Stimulated activated naive B cell treated with anti-CD40 and anti-IgM and Interleukin-4, amounts not matched to agents 10 μg/mL and 1 μg/mL and 100 μg/mL, for 72 hours (primary cell): ENCODE data around the gene FBN2.
"Not testable (repeated sequence)": the region's sequence is repeated elsewhere in the genome, so short reads cannot be mapped to it uniquely, and the experiment has no call there.

ENCODE experiments used
- ATAC-seq, 2 donors: fragments of 150-1000 bp; cut with Tn5 transposase; replicated peaks; 2 replicates each; pipeline ENCODE4 v1.10.0; 2021; ENCODE audit warnings: moderate library complexity in 1 of 2
- DNase-seq: peaks from one replicate; pipeline ENCODE4 v3.0.0; 2021
- H3K27ac Mint-ChIP-seq: one replicate; pipeline ENCODE4 v1.8.0; 2022; ENCODE audit warnings: mild to moderate bottlenecking, mixed read lengths
- H3K27me3 Mint-ChIP-seq, 2 donors: one replicate each; pipeline ENCODE4 v1.8.0; 2022; ENCODE audit warnings: mixed read lengths in 2 of 2
- H3K36me3 Mint-ChIP-seq, 2 donors: one replicate each; pipeline ENCODE4 v1.8.0; 2022; ENCODE audit warnings: mixed read lengths in 2 of 2, mild to moderate bottlenecking in 1 of 2
- H3K4me1 Mint-ChIP-seq, 2 donors: one replicate each; pipeline ENCODE4 v1.8.0; 2022; ENCODE audit warnings: mixed read lengths in 2 of 2, mild to moderate bottlenecking in 1 of 2
- H3K4me3 Mint-ChIP-seq, 2 donors: one replicate each; pipeline ENCODE4 v1.8.0; 2022; ENCODE audit warnings: mild to moderate bottlenecking in 2 of 2, mixed read lengths in 2 of 2, moderate library complexity in 1 of 2
- H3K9me3 Mint-ChIP-seq, 2 donors: one replicate each; pipeline ENCODE4 v1.8.0; 2022; ENCODE audit warnings: mixed read lengths in 2 of 2, mild to moderate bottlenecking in 1 of 2

The FBN2 gene

DNA sequence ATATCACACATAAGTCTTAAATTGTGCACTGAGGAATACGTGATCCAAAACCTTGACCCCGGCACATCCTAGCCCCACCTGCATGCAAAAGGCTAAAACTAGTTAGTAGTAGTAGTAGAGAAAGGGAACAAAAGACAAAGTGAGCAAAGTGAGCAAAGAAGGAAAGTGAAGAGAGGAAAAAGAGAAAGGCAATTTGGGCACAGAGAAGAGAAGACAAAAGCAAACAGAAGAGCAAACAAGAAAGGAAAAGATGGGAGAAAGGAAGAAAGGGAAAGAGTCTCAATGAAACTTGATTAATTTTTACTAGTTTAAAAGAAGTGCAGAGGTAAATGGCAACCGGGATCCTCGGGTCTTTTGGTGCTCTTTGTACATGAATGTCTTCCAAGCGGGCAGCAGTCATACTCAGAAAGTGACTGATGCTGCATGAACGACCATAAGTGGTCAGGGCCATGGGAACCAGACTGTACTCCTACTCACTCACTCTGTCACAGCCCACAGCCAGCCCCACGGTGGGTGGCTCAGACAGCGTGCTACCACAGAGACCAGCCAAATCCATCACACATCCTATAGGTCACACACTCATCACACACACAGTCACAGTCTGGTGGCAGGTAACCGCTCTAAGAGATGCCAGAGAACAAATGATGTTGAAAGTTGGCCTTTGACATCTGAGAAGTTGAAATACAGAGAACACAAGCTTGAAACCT, 203.9 kb downstream of the FBN2 start:
- no peaks in the 10 kb centered on the region for H3K4me1 Mint-ChIP-seq

DNA sequence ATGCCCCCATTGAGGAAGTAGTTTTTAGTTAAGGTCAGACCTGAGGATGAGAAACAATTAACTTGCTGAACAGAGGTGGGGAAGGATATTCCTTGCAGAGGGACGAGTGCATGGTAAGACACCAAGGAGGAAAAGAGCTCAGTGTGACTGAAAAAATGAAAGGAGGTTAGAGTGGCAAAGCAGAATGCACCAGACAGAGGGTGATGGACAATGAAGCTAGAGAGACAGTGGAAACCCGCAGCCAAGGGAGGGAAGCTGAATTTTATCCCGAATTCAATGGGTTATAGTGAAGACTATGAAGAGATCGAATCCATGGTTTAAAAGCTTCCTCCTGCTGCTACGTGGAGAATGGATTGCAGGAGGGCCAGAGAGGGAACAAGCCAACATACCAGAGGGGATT, 206.8 kb downstream of the FBN2 start:
- no peak for DNase-seq
- Mint-ChIP-seq H3K36me3 (no peaks in the 10 kb centered on the region), H3K9me3 (peaks cover 0 to 7% of the 10 kb centered on the region in 2 donors), H3K27me3 (no peaks in the 10 kb centered on the region), H3K4me1 (no peaks in the 10 kb centered on the region), H3K4me3 (no peak overlapping the region), H3K27ac (no peak overlapping the region)
- no peak for ATAC-seq

More for the DNA sequence above, 203.9 kb downstream of the FBN2 start:
- no peak overlapping the region for H3K4me3 Mint-ChIP-seq
- peaks cover 0 to 5% of the 10 kb centered on the region in 2 donors for H3K9me3 Mint-ChIP-seq
- no peak overlapping the region for H3K27ac Mint-ChIP-seq
- ATAC-seq (peak in 1 of 2 donors; percentile 20), DNase-seq (no peak)
- H3K27me3 Mint-ChIP-seq = no peaks in the 10 kb centered on the region
- H3K36me3 Mint-ChIP-seq = no peaks in the 10 kb centered on the region

DNA sequence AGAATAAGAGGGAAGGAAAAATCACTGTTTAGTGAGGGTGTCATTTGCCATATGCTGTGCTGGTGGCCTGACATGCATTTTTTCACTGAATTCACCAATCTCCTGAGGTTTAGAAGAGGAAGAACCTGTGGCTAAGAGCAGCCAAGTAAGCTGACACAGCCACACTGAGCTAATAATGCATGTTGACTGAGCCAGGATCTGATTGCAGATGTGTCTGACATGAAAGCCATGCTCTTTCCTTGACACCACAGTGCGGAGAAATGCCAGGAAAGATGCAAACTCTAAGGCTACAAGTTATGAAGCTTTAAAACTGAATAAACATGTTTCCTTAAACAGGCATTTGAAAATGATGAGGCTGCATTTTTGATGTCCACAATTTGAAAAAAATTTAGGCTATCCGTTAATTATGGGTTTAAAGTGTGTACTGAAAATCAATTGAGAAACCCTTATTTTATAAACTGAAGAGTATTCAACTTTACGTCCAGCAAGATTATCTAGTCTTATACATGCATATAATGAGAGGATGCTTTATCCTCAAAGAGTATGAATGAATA, 208.6 kb downstream of the FBN2 start:
- no peak for ATAC-seq
- Mint-ChIP-seq H3K4me1 (no peaks in the 10 kb centered on the region), H3K27ac (no peak overlapping the region), H3K4me3 (no peak overlapping the region), H3K36me3 (no peaks in the 10 kb centered on the region), H3K9me3 (peaks cover 0 to 10% of the 10 kb centered on the region in 2 donors), H3K27me3 (no peaks in the 10 kb centered on the region)
- DNase-seq = no peak

DNA sequence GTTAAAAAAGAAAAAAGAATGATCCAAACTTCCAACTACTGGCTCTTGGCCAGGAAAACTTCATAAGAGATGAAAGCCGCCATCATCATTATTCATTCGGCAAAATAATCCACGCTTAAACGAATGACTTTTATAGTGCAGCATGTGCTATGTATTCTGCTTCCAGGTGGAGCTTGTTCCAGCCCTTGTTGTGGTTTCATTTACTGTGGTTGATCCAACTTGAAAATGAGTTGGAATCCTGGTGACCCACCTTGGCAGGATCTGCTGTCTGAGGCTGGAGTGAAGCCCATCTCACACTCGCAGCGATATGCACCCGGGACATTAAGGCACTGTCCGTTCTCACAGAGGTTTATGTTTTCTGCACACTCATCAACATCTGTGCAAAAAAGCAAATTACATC, 209.6 kb downstream of the FBN2 start:
- no peak for ATAC-seq
- Mint-ChIP-seq H3K27me3 (no peaks in the 10 kb centered on the region), H3K4me3 (no peak overlapping the region), H3K9me3 (peaks cover 7 to 8% of the 10 kb centered on the region in 2 donors), H3K4me1 (no peaks in the 10 kb centered on the region), H3K36me3 (no peaks in the 10 kb centered on the region), H3K27ac (no peak overlapping the region)
- DNase-seq = no peak

DNA sequence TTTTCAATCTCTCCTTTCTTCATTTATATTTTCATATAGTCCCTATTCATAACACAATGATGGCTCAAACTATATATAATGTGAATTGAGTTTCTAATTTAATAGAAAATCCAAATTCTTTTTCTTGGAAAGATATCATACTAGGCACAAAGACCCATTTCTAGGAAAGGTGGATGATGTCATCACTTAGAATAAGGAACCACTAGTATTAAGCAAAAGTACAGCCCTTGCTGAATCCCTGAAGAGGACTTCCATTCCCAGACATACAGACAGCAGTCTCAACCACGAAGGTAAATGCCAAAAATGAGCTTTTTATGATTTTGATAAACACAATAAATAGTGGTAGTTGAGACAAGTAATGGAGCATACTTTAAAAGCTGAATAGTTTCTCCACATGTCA, 210.0 kb downstream of the FBN2 start:
- no peak for DNase-seq
- no peak for ATAC-seq
- Mint-ChIP-seq H3K36me3 (no peaks in the 10 kb centered on the region), H3K27me3 (no peaks in the 10 kb centered on the region), H3K9me3 (peaks cover 7 to 8% of the 10 kb centered on the region in 2 donors), H3K27ac (no peak overlapping the region), H3K4me3 (no peak overlapping the region), H3K4me1 (no peaks in the 10 kb centered on the region)

DNA sequence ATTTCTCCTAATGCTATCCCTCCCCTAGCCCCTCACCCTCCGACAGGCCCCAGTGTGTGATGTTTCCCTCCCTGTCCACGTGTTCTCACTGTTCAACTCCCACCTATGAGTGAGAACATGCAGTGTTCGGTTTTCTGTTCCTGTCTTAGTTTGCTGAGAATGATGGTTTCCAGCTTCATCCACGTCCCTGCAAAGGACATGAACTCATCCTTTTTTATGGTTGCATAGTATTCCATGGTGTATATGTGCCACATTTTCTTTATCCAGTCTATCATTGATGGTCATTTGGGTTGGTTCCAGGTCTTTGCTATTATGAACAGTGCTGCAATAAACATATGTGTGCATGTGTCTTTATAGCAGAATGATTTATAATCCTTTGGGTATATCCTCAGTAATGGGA, 216.6 kb downstream of the FBN2 start:
- H3K27ac Mint-ChIP-seq, H3K27me3 Mint-ChIP-seq, H3K36me3 Mint-ChIP-seq, DNase-seq, H3K4me3 Mint-ChIP-seq, ATAC-seq, H3K4me1 Mint-ChIP-seq, H3K9me3 Mint-ChIP-seq: not testable (repeated sequence)

DNA sequence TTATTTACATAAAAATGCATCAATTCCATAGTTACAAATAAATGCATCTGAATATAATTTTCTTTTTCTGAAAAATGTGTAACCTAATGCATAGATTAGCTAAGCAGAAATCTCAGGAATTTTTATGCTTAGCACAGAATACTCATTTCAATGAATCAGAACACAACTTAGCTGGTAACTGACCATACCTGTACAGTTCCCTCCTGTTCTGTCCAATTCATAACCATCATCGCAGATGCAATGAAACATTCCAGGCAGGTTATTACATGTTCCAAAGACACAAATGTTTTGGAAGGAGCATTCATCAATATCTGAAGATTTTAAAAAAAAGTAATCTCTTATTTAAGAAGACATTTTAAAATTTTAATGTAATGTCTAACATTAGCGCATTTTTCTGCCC, 219.4 kb downstream of the FBN2 start:
- no peak overlapping the region for H3K27ac Mint-ChIP-seq
- no peak for DNase-seq
- H3K4me1 Mint-ChIP-seq = no peaks in the 10 kb centered on the region
- H3K27me3 Mint-ChIP-seq = no peaks in the 10 kb centered on the region
- no peak overlapping the region for H3K4me3 Mint-ChIP-seq
- peaks cover 2 to 4% of the 10 kb centered on the region in 2 donors for H3K9me3 Mint-ChIP-seq
- no peak for ATAC-seq
- H3K36me3 Mint-ChIP-seq = no peaks in the 10 kb centered on the region

DNA sequence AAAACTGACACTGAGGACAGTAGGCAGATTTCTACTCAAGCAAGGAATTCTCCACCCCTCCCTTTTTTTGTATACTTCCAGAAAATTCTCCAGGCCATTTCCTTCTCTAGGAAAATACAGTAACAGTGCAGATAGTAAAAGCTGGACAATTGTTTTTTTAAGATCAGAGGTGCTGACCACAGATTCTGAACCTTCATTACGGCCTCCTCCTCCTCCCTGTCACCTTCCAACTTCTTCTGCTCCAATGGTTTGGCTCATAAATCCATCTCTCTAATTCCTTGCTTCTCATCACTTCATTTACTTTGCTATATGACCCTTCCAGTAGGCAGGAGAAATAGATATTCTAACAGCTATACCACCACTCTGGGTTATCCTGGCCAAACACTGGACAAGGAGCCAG, 220.6 kb downstream of the FBN2 start:
- no peak overlapping the region for H3K27ac Mint-ChIP-seq
- no peak overlapping the region for H3K4me3 Mint-ChIP-seq
- peaks cover 0 to 5% of the 10 kb centered on the region in 2 donors for H3K9me3 Mint-ChIP-seq
- H3K27me3 Mint-ChIP-seq = no peaks in the 10 kb centered on the region
- H3K4me1 Mint-ChIP-seq = no peaks in the 10 kb centered on the region
- no peak for ATAC-seq
- no peak for DNase-seq
- no peaks in the 10 kb centered on the region for H3K36me3 Mint-ChIP-seq

DNA sequence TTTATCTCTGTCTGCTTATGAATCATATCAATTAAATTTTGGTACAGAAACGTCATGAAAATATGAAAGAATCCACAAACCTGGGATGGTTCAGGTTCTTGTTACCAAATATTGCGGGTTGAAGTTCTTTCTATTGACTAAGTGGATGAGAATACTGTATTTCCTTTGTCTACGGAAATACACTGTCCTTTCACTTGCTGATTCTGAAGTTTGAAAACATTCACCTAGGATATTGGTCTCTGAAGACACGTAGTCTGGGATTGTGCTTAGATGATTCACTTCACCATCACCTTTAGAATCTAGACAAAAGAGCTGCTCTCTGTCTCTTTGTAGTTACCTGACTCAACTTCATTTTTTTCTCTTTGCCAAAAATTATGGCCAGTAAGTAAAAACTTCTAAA, 222.4 kb downstream of the FBN2 start:
- H3K27ac Mint-ChIP-seq = no peak overlapping the region
- no peak for ATAC-seq
- H3K4me3 Mint-ChIP-seq = no peak overlapping the region
- no peaks in the 10 kb centered on the region for H3K36me3 Mint-ChIP-seq
- H3K4me1 Mint-ChIP-seq = no peaks in the 10 kb centered on the region
- peaks cover 0 to 4% of the 10 kb centered on the region in 2 donors for H3K9me3 Mint-ChIP-seq
- no peaks in the 10 kb centered on the region for H3K27me3 Mint-ChIP-seq
- no peak for DNase-seq

DNA sequence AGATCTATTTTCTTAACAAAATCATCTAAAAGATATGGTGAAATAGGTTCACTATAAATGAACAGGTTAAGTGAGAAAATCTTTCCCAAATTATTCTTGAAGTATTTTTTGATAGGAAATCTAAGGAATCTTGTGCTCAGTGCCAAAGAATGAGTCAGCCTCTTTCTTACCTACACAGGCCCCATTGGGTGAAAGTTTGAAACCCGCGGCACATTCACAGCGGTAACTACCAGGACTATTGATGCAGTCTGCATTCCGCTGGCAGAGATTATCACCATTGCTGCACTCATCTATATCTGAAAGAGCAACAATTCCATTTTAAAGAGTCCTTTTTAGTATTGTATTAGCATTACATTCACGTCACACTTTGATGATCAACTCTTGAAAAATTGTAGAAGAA, 232.7 kb downstream of the FBN2 start:
- H3K27ac Mint-ChIP-seq = no peak overlapping the region
- ATAC-seq (no peak), DNase-seq (no peak)
- H3K27me3 Mint-ChIP-seq = no peaks in the 10 kb centered on the region
- H3K4me3 Mint-ChIP-seq = no peak overlapping the region
- H3K36me3 Mint-ChIP-seq = no peaks in the 10 kb centered on the region
- H3K4me1 Mint-ChIP-seq = no peaks in the 10 kb centered on the region
- no peaks in the 10 kb centered on the region for H3K9me3 Mint-ChIP-seq

DNA sequence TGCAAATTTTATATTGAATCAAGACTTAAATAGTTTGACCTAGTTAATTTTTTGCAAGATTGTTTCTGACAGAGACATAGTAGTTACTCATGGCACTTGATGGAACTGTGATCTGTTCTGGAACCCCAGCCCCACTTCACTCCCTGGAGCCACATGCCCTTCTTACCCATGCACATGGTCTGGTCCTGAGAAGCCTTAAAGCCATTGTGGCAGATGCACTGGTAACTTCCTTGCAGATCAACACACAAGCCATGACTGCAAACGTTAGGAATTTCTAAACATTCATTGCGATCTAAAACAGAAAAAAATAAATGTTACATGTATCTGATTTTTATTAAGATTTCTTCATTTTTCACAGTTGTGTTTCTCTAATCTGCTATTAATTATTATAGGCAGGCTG, 233.3 kb downstream of the FBN2 start:
- no peak for ATAC-seq
- Mint-ChIP-seq H3K9me3 (no peaks in the 10 kb centered on the region), H3K27ac (no peak overlapping the region), H3K4me1 (no peaks in the 10 kb centered on the region), H3K27me3 (no peaks in the 10 kb centered on the region), H3K4me3 (no peak overlapping the region), H3K36me3 (no peaks in the 10 kb centered on the region)
- DNase-seq = no peak

DNA sequence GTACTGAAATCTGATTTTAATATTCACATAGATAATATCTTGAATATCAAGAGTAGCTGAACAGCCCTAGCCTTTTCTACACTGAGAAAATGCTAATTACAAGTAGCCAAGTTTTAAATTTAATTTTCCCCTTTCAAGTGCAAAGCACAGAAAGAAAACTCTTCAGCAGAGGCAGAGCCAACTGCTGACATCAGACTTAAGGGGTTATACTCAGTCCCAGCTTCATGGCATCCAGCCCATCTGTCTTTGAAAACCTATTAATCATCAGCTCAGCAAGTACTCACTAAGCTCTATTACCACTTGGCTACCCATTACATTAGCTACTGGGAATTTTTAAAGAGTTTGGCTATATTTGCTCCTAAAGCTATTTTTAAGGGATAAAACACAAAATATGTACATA, 234.0 kb downstream of the FBN2 start:
- Mint-ChIP-seq H3K9me3 (no peaks in the 10 kb centered on the region), H3K4me1 (no peaks in the 10 kb centered on the region), H3K36me3 (no peaks in the 10 kb centered on the region), H3K27ac (no peak overlapping the region), H3K27me3 (no peaks in the 10 kb centered on the region), H3K4me3 (no peak overlapping the region)
- ATAC-seq = no peak
- no peak for DNase-seq

DNA sequence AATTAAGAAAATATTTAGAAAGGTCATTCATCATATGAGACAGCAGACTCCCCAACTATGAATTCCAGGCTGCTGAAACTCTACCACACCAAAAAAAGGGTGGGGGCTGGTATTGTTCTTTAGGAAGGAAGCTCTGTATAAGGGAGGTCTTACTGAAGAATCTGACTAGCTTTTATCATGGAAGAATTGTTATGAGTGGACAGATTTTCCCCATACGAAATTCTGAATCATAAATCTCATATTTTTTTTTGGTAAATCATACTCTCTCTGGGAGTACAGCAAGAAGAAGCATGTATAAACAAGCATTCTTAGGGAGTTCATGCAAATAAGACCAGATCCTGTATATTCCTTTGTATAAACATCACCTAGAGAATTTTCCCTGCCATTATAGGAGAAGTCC, 234.5 kb downstream of the FBN2 start:
- Mint-ChIP-seq H3K4me3 (no peak overlapping the region), H3K27me3 (no peaks in the 10 kb centered on the region), H3K4me1 (no peaks in the 10 kb centered on the region), H3K9me3 (no peaks in the 10 kb centered on the region), H3K27ac (no peak overlapping the region), H3K36me3 (no peaks in the 10 kb centered on the region)
- no peak for ATAC-seq
- no peak for DNase-seq

DNA sequence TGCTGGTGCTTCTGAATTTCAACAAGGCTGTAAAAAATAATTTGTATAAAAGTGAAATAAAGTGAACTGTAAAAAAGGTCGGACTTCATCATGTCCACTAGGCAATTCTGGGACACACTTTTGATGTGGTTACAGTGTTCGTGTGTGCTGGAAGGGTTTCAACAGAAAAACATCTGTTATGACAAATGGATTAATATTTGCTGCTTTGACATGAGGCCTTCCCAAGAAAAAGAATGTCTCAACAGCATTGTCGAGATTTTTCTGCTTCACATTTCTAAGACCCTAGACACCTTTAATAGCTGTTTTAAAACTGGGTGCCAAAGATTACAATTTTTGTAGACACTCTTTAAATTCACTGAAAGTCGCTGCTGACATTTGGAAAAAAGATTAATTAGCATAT, 237.9 kb downstream of the FBN2 start:
- no peak for DNase-seq
- H3K27me3 Mint-ChIP-seq = no peaks in the 10 kb centered on the region
- H3K9me3 Mint-ChIP-seq = no peaks in the 10 kb centered on the region
- no peak overlapping the region for H3K27ac Mint-ChIP-seq
- no peak overlapping the region for H3K4me3 Mint-ChIP-seq
- no peak for ATAC-seq
- H3K36me3 Mint-ChIP-seq = no peaks in the 10 kb centered on the region
- H3K4me1 Mint-ChIP-seq = no peaks in the 10 kb centered on the region

DNA sequence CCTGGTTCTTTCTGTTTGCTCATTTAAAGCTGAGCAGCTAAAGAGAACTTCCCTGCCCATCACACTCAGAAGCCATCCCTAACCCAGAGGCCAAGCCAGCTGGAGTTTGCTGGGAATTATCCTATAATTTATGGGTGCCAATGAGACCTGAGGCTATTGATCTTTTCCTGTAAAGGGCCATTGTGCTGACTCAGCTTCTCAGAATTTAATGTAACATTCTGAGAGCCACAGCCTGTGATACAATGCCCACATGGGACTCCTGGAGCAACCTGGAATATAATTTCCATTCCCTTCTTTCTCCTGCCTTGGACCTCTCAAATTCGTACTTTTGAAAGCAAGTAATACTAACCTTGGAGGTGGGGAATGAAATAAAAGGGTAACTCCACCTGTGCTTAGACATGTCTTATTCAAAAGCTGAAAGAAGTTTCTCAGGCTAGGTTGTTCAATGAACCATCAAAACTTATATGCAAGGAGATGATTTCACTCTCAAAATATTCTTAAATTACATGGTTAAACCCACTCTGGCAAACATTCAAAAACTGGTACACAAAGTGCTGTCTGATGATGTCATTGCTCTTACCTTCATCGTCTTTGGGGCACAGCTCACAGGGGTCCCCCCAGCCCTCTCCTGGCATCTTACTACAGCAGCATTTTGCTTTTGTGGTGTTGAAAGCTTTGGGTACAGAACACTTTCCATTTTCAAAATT, 247.7 kb downstream of the FBN2 start:
- no peaks in the 10 kb centered on the region for H3K36me3 Mint-ChIP-seq
- no peaks in the 10 kb centered on the region for H3K4me1 Mint-ChIP-seq
- no peak overlapping the region for H3K4me3 Mint-ChIP-seq
- no peak for DNase-seq
- H3K27ac Mint-ChIP-seq = no peak overlapping the region
- ATAC-seq = no peak
- H3K9me3 Mint-ChIP-seq = peaks cover 0 to 5% of the 10 kb centered on the region in 2 donors
- no peaks in the 10 kb centered on the region for H3K27me3 Mint-ChIP-seq
